RKO (cell line): ENCODE data around the gene PIAS4.

Source experiments
- DNase-seq: peaks from one replicate; pipeline ENCODE4 v3.0.0-alpha.2; 2016; ENCODE audit warnings: low spot score

PIAS4 gene

DNA sequence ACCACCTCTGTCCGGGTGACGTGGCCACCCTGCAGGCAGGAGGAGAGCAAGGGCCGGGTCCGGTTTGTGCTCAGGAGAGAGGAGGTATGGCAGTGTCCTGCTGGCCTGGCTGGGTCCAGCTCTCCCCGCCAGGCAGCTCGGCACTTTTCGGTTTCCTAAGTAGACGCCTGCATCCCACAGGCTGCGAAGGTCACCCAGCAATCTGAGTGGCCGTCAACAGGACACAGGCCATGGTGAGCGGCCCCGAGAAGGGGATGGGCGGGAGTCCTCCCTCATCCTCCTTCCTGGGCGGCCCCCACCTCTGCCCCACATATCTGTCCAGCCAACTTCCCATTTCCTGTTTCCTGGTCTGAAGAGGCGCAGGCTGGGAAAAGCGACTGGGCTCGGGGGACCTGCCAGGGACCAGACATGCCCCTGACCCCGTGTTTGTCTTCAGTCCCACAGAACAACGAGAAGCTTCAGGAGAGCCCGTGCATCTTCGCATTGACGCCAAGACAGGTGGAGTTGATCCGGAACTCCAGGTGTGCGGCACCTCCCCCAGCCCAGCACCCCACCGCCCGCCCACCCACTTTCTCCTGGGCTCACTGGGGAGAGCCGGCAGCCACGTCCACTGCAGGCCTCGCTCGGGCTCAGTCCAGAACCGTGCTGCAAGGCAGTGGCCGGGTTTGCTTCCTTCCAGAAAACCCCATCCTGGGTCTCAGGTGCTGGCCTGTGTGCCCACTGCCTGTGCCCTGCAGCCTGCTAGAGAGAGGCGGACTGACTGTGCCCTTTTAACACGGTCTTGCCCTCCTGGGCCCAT, 16.3 kb downstream of the PIAS4 start:
- DNase-seq: no peak

DNA sequence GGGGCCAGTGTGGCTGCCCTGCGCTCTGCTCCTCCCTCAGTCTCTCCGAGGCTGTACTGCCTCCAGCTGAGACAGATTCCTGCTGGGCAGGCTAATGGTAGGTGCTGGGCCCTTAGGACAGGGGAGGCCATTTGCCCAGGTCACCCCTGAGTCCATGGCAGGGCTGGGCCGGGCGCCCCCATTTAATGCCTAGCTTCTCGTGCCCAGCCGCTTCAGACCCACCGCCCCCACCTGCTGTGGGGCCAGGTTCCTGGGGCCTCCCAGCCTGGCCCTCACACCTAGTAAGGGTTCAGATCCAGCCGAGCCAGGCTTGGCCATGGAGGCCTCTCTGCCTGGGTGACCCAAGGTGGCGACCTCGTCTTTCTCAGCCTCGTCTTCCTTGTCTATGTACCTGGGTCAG, 17.8 kb downstream of the PIAS4 start:
- DNase-seq: no peak

DNA sequence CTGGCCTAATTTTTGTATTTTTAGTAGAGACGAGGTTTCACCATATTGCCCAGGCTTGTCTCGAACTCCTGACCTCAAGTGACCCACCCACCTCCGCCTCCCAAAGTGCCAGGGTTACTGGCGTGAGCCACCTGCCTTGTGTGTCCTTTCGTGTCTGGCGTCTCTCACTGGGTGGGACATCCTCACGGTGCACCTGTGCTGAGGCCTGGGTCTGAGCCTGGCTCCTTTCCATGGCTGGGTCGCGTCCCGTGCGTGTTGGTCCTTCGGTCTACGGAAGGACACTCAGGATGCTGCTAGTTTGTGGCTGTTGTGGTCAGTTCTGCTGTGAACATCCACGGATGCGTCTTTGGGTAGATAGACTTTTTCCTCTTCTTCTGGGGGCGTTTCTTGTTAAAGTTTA, 19.6 kb downstream of the PIAS4 start:
- DNase-seq: no peak

DNA sequence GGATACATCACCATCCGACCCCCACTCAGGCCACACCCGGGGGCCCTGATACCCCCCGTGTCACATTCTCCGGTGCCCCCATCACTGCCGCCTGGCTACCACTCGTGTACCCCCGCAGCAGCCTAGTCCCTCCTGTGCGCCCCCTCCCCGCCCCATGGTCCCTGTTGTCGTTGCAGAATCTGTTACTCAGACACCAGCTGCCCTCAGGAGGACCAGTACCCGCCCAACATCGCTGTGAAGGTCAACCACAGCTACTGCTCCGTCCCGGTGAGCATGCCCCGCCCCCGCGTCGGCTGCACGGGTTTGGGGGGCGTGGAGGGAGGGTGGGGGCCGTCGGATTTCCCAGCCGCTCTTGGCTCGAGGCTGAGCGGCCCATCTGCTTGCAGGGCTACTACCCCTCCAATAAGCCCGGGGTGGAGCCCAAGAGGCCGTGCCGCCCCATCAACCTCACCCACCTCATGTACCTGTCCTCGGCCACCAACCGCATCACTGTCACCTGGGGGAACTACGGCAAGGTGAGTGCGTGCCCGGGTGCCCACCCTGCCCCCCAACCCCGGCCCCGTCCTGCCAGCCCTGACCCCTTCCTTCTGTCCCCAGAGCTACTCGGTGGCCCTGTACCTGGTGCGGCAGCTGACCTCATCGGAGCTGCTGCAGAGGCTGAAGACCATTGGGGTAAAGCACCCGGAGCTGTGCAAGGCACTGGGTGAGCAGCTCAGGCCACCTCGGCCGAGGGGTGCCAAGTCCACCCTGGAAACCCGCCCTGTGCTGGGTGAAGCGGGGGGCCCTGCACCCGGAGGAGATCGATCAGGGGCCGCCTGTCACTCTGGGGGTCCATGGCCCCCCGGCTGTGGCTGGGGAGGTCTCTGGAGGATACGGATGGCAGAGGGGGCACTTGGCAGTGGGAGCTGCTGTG, 21.1 kb downstream of the PIAS4 start:
- DNase-seq: no peak

DNA sequence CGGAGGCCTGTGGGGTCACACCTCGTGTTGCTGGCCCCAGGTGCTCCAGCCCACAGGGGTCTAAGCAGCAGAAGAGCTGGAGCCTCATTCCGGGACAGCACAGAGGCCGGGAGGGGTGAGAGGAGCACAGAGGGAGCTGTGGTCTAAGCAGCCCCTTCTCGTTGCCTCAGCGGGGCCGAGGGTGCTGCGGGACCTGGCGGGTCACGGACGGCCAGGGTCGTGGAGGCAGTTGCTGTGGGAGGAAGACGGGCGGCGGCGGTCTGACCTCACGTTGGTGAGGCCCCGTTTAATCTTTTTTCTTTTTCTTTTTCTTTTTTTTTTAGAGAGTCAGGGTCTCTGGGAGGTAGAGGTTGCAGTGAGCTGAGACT, 21.7 kb downstream of the PIAS4 start:
- no peak for DNase-seq

DNA sequence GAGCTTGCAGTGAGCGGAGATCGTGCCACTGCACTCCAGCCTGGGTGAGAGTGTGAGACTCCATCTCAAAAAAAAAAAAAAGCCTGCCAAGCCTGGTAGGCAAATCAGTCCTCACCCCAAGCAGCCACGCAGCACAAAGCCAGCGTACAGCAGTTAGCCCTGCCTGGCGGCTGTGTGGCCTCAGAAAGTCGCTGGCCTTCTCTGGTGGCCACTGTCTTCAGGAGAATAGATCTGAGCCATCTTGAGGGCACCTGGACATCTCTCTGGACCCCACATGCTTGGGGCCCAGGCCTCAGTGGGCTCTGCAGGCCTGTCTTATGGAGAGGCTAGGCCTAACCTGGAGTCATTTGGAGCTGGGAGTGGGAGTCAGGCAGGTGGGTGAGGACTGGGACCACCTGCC, 23.0 kb downstream of the PIAS4 start:
- DNase-seq: no peak

DNA sequence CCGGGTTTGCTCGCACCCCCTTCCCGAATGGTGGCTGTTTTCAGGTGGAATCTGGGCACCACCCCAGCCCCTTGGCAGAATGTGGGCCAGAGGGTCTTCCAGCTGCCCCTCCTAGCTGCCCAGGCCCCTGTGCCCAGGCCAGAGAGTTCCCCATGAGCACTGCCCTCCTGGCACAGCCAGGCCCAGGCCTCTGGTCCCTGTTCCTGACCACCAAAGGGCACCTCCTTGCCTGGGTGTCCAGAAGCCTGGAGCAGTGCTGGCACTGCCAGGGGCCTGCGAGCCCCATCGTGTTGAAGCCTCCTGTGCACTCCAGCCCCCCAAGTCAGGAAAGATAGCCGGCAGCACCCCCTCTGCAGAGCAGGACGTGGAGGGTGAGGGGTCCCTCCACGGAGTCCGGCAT, 23.4 kb downstream of the PIAS4 start:
- DNase-seq: no peak

DNA sequence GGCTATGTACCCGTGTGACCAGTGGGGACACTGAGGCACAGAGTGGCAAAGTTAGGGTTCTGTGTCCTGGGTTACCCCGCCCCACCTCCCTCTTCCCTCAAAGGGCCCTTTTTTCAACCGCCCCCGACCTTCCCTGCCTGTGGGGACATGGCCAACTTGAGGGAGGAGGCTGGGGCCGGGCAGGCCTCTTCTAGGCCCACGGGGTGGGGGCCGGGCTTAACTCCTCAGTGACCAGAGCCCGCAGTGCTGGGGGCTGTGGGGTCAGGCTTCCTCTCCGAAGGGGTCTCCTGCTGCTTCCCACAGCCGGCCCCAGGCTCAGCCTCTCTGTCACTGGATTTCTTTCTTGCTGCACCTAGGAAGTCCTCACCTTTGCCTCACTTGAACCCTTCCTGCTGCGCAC, 23.9 kb downstream of the PIAS4 start:
- DNase-seq: no peak

DNA sequence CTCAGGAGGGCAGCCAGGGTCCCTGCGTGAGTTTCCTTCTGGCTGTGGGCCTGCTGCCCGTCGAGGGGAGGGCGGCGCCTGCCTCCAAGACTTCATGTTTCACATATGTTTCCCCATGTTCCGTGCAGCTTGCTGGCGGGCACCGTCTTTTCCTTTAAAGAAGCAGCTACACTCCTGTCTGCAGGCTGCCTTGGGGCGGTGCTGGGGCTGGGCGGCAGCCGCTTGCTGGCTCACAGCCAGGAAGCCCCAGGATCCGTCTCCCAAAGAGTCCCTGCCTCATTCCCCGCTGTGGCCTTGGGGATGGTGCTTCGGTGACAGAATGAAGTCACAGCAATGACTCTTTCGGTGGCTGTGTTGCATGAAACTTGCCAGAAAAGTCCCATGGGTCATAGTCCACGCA, 24.9 kb downstream of the PIAS4 start:
- DNase-seq: no peak

DNA sequence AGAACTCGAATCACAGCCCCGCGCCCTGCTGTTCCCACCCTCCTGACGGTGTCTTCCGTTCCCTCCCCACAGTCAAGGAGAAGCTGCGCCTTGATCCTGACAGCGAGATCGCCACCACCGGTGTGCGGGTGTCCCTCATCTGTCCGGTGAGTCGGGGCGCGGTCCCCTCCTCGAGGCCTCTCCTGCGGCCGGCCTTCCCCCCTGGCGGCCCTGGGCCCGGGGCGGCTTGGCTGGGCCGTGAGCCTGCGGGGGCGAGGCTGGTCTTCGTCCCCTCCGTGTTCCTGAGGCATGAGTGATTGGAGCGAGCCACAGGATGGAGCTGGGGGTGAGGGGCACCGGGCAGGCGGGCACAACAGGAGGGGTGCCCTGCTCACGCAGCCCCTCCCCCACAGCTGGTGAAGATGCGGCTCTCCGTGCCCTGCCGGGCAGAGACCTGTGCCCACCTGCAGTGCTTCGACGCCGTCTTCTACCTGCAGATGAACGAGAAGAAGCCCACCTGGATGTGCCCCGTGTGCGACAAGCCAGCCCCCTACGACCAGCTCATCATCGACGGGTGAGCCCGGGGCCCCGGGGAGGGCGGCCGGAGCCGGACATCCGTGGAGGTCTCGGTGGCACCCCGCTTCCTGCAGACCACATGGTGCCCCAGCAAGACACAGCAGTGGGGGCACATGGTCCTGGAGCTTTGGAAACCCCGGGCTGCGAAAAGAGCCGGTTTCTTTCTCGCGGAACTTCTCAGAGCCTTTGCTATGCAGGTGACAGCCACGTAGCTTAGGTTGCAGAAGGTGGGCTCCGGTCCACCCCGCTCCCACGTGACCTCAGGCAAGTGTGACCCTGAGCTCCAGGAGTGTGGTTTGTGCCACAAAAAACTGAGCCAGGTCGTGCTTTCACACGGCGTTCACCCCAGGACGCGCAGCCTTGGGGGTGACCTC, 25.8 kb downstream of the PIAS4 start:
- DNase-seq: no peak

DNA sequence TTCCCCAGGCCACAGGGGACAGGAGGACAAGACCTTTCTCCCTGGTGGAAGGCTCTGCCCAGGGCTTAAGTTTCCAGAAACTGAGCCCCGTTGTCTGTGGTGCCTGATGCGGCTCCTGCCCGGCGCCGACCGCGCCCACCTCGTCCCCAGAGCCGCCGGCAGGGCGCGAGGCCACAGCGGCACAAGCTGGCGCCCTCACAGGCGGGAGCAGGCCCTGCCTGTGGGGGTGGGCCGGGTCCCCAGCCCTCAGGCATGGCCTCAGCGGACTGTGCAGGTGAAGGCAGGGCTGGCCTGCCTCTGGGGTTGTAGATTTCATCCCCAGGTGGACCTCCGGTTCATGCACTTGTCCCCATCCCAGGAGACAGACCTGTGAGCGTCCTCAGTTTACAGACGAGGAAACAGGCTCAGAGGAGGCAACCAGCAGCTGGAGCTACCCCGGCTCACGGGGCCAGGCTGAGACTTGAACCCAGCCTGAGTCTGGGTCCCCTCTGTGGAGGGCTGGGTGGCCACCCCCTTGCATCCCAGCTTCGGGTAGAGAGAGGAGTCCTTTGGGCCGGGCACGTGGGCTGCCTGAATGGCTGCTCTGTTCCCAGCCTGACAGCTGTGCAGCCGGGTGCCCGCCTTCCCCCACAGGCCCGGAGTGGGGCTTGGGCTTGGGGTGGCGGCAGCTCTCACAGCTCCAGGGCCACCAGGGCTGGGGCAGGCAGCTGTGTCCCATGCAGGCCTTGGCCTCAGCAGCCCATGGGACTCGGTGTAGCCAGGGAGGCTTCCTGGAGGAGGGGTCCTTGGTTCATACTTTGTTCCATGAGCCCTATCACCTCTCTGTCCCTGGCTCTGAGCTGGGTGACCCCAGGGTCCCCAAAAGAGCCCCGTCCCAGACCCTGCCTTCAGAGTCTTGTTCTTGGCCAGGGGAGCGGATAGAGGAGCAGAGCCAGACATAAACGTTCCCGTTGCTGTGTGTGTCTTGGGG, 26.8 kb downstream of the PIAS4 start:
- DNase-seq: no peak

DNA sequence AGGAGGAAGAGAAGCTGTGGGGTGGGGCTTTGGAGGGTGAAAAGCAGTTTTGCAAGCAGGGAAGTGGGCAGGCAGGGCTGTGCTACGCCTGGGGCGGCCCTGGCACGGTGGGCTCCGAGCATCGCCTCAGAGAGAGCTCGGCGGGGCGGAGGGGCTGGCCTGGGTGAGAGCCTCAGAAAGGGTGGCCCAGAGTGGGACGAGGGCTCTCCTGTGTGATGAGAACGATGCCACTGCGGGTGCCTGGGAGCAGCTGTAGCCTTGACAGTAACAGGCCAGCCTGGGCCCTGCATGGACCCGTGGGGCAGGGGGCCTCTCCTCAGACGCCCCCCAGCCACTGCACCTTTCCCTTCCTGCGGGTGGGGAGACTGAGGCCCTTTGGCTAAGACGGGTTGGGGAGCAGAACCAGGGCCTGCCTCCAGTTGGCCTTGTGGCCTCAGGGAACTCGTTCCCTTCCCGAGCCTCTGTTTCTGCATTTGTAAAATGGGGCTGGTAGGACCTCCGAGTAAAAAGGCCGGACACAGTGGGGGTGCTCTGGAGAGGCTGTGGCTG, 27.6 kb downstream of the PIAS4 start:
- no peak for DNase-seq

DNA sequence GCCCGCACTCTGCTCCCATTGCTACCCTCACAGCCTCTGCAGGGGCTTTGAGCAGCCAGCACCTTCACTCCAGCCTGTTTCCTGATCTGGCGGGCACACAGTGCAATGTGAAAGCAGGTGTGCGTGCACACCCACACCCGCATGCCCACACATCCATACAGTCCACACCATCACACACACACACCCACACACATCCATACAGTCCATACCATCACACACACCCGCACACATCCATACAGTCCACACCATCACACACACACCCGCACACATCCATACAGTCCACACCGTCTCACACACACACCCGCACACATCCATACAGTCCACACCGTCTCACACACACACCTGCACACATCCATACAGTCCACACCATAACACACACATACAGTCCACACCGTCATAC, 28.0 kb downstream of the PIAS4 start:
- no peak for DNase-seq

DNA sequence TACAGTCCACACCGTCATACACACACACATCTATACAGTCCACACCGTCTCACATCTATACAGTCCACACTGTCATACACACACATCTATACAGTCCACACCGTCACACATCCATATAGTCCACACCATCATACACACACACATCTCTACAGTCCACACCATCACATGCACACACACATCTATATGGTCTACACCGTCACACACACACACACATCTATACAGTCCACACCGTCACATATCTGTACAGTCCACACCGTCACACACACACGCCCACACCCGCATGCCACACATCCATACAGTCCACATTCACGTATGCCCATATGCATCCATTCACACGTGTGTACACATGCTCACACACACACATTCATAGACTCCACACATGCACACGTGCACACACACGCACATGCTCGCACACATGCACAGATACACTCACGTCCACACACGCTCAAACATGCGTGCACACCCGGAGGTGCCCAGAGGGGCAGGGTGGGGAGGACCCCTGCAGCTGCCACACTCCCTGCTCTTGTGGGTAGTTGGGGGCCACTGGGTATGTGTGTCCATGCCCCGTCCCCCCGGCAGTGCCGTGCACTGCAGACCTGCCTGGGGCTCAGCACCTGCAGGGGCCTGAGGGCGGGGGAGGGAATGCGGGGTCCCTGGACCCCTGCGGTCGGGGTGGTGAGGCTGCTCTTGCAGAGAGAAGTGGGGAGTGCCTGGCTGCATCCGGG, 29.2 kb downstream of the PIAS4 start:
- DNase-seq: no peak

DNA sequence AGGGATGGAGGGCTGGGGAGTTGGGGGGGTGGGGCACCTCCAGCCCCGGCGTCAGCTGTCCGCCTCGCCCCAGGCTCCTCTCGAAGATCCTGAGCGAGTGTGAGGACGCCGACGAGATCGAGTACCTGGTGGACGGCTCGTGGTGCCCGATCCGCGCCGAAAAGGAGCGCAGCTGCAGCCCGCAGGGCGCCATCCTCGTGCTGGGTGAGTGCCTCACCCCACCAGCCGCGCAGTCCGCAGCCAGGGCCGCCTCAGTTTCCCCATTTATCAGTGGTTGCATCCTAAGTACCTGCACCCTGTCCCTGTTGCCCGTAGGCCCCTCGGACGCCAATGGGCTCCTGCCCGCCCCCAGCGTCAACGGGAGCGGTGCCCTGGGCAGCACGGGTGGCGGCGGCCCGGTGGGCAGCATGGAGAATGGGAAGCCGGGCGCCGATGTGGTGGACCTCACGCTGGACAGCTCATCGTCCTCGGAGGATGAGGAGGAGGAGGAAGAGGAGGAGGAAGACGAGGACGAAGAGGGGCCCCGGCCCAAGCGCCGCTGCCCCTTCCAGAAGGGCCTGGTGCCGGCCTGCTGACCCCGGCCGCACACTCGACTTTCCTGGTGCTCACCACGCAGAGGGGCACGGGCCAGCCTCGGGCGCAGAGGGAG, 29.9 kb downstream of the PIAS4 start:
- DNase-seq: no peak

DNA sequence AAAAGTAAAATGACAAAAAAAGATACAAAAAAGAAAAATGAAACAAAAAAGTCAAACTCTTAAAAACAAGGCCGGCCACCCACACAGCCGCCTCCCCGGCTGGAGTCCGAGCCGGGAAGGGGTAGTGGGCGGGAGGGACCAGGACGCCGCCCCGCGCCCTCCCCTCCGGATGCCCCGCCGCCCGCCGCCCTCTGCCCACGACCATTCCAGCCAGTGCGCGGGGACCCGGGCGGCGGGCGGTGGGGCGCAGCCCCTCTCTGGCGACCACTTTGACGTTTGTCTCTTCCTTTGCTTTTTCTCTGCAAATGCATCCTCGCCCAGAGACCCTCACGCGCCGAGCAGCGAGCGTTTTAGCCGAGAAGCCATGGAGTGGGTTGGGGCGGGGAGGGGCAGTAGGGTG, 30.5 kb downstream of the PIAS4 start:
- DNase-seq: no peak

DNA sequence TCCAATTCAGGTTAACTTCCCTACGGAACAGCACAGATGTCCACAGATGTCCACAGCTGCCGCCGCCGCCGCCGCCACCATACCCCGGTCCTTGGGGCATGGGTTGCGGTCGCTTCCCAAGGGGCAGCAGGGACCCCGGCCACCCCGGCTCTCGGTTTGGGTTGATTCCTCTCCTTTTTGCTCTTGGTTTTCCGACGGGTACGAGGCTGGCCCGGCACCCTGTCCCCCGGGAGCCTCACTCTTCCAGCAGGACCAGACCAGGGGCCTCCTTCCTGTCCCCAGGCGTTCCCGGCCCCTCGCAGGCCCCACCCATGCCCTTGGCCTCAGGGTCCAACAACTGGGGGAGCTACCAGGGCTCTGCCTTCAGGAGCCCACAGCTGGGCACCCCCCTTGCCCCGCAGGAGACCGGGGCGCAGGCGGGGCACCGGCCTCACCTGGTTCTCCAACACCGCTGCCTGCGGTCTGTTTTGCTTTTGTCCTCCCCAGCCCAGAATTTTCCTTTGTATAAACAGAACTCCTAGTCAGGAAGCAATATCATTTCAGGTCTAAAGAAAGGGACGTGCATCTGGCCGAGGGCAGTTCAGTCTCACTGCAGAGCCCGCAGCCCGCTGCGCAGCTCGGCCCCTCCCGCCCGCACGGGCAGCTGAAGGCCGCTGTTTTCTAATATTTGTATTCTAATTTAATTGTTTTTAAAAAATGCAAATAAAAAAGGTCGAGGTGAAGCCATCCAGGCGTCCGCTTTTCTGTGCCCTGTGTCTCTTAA, 31.3 kb downstream of the PIAS4 start:
- DNase-seq: no peak

DNA sequence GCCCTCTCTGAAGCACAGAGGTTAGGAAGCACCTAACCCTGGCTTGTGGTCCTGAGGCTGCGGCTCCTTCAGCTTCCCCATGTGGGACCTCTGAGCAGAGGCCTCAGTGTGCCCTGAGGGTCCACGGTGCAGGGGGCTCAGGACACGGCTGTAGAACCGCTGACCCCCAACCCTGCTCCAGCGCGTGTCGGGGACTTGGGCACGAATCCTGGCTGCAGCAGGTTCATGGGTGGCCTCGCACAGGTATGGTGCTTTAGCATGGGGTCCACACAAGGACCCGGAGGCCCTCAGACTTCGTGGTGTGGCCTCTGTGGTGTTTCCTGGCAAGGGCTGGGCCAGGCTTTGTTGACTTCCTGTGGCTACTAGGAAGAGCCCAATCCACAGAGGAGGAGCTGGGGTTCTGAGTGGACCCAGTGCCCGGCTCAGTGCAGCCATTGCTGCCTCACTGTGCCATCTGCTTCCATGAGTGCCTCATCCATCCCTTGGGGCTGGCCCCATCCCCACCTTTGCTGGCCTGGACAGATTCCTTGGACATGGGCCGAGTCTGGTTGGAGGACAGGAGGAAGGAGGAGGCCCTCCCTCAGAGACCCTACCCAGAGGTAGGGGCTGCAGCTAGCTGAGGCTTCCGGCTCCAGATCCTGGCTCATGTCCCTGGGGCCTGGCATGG, 34.7 kb downstream of the PIAS4 start:
- DNase-seq: no peak
